ENCODE data around the gene KCNQ5. TPM values are rescaled to one million over a fixed set of nuclear protein-coding genes. Genes with fewer than 3 reads are reported as not detected.

Gene KCNQ5
- total RNA-seq, 4 donors from 2014 or later, result 0.14 to 1.2 (median 0.48) TPM; not detected in 1

- TF ChIP-seq EP300 (IDR thresholded peaks at IDR 0.05; ENCODE audit: low read depth) (no peak), POLR2A (IDR thresholded peaks at IDR 0.05) (no peak), POLR2AphosphoS5 (IDR thresholded peaks at IDR 0.05) (no peak)
- TF ChIP-seq, protein P1, sequence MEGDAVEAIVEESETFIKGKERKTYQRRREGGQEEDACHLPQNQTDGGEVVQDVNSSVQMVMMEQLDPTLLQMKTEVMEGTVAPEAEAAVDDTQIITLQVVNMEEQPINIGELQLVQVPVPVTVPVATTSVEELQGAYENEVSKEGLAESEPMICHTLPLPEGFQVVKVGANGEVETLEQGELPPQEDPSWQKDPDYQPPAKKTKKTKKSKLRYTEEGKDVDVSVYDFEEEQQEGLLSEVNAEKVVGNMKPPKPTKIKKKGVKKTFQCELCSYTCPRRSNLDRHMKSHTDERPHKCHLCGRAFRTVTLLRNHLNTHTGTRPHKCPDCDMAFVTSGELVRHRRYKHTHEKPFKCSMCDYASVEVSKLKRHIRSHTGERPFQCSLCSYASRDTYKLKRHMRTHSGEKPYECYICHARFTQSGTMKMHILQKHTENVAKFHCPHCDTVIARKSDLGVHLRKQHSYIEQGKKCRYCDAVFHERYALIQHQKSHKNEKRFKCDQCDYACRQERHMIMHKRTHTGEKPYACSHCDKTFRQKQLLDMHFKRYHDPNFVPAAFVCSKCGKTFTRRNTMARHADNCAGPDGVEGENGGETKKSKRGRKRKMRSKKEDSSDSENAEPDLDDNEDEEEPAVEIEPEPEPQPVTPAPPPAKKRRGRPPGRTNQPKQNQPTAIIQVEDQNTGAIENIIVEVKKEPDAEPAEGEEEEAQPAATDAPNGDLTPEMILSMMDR (IDR thresholded peaks at IDR 0.05), result no peak
- no peaks in the 10 kb centered on the region for H3K9me3 ChIP-seq
- in situ Hi-C loops (cut with MboI; ENCODE audit: low pct_ligation_motif_present in 1 of 4, low pct_unique_long_range_greater_than_20kb in 1 of 4, low sequenced_read_pairs in 3 of 4), result loop anchor here in 1 of 4 donors (25.0 kb wide), 1 partner anchor 497 kb away; no protein-coding TSS in a partner anchor
- H3K36me3 ChIP-seq, result no peaks in the 10 kb centered on the region
- no peak for DNase-seq
- no peak overlapping the region for H3K27ac ChIP-seq
- no peaks in the 10 kb centered on the region for H3K4me1 ChIP-seq
- no peaks in the 10 kb centered on the region for H3K27me3 ChIP-seq
- intact Hi-C loops (cut with DNase I; ENCODE audit: low total_unique reads), result no loop called here
- H3K4me3 ChIP-seq, result no peak overlapping the region
These were observed 18.7 kb downstream of the KCNQ5 start for GRCh38 chr6:72640615-72640930.

GRCh38 chr6:72642435-72642834 lies 20.6 kb downstream of the KCNQ5 start:
- H3K27ac ChIP-seq, result no peak overlapping the region
- in situ Hi-C loops (cut with MboI; ENCODE audit: low pct_ligation_motif_present in 1 of 4, low pct_unique_long_range_greater_than_20kb in 1 of 4, low sequenced_read_pairs in 3 of 4) (loop anchor here in 1 of 4 donors (25.0 kb wide), 1 partner anchor 495 kb away; no protein-coding TSS in a partner anchor), intact Hi-C loops (cut with DNase I; ENCODE audit: low total_unique reads) (no loop called here)
- no peak for TF ChIP-seq POLR2AphosphoS5 (IDR thresholded peaks at IDR 0.05)
- no peak for TF ChIP-seq EP300 (IDR thresholded peaks at IDR 0.05; ENCODE audit: low read depth)
- TF ChIP-seq, protein P1 (IDR thresholded peaks at IDR 0.05), result no peak
- TF ChIP-seq POLR2A (IDR thresholded peaks at IDR 0.05), result no peak
- no peak overlapping the region for H3K4me3 ChIP-seq
- DNase-seq, result no peak
- H3K27me3 ChIP-seq, result no peaks in the 10 kb centered on the region
- H3K4me1 ChIP-seq, result no peaks in the 10 kb centered on the region
- WGBS, 2 donors (ENCODE audit: low coverage in 1 of 2), result 93 to 100% methylated on average over 1 of the region's 1 CpG
- no peaks in the 10 kb centered on the region for H3K9me3 ChIP-seq
- H3K36me3 ChIP-seq, result no peaks in the 10 kb centered on the region

DNA sequence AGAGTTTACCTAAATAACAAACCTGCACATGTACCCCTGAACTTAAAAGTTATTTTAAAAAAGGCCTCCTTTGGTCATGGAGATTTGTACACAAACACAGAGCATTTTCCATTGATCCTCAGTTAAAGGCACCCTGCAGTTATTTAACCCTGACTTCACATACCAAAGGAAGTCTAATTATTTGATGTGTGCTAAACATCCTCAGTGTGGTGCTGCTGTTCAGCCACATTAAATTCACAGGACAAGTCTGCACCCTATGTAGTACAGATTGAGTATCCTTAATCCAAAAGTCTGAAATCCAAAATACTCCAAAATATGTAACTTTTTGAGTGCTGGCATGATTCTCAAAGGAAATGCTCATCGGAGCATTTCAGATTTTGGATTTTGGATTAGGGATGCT lies 21.4 kb downstream of the KCNQ5 start:
- in situ Hi-C loops (cut with MboI; ENCODE audit: low pct_ligation_motif_present in 1 of 4, low pct_unique_long_range_greater_than_20kb in 1 of 4, low sequenced_read_pairs in 3 of 4) (loop anchor here in 1 of 4 donors (25.0 kb wide), 1 partner anchor 494 kb away; no protein-coding TSS in a partner anchor), intact Hi-C loops (cut with DNase I; ENCODE audit: low total_unique reads) (no loop called here)
- 91% methylated on average over 1 of the region's 1 CpG; no CpG with 5 or more reads in 1 of the 2 donors for WGBS, 2 donors (ENCODE audit: low coverage in 1 of 2)

GRCh38 chr6:72646604-72647485 lies 25.0 kb downstream of the KCNQ5 start:
- H3K9me3 ChIP-seq, result no peaks in the 10 kb centered on the region
- in situ Hi-C loops (cut with MboI; ENCODE audit: low pct_ligation_motif_present in 1 of 4, low pct_unique_long_range_greater_than_20kb in 1 of 4, low sequenced_read_pairs in 3 of 4) (loop anchor here in 1 of 4 donors (25.0 kb wide), 1 partner anchor 490 kb away; no protein-coding TSS in a partner anchor), intact Hi-C loops (cut with DNase I; ENCODE audit: low total_unique reads) (no loop called here)
- WGBS, 2 donors (ENCODE audit: low coverage in 1 of 2), result 63 to 74% methylated on average over 4 of the region's 4 CpGs
- no peak overlapping the region for H3K4me3 ChIP-seq
- no peaks in the 10 kb centered on the region for H3K27me3 ChIP-seq
- no peak overlapping the region for H3K27ac ChIP-seq
- DNase-seq, result no peak
- no peaks in the 10 kb centered on the region for H3K36me3 ChIP-seq
- TF ChIP-seq, protein P1 (IDR thresholded peaks at IDR 0.05), result no peak
- TF ChIP-seq POLR2AphosphoS5 (IDR thresholded peaks at IDR 0.05), result no peak
- TF ChIP-seq EP300 (IDR thresholded peaks at IDR 0.05; ENCODE audit: low read depth), result no peak
- no peak for TF ChIP-seq POLR2A (IDR thresholded peaks at IDR 0.05)
- no peaks in the 10 kb centered on the region for H3K4me1 ChIP-seq

More for the DNA sequence above, 21.4 kb downstream of the KCNQ5 start:
- TF ChIP-seq, protein P1 (IDR thresholded peaks at IDR 0.05), result no peak
- no peak for TF ChIP-seq EP300 (IDR thresholded peaks at IDR 0.05; ENCODE audit: low read depth)
- no peak for TF ChIP-seq POLR2AphosphoS5 (IDR thresholded peaks at IDR 0.05)
- no peak for TF ChIP-seq POLR2A (IDR thresholded peaks at IDR 0.05)
- no peaks in the 10 kb centered on the region for H3K36me3 ChIP-seq
- H3K4me1 ChIP-seq, result no peaks in the 10 kb centered on the region
- H3K9me3 ChIP-seq, result no peaks in the 10 kb centered on the region
- no peak for DNase-seq
- no peak overlapping the region for H3K4me3 ChIP-seq
- H3K27me3 ChIP-seq, result no peaks in the 10 kb centered on the region
- H3K27ac ChIP-seq, result no peak overlapping the region

All from transverse colon (tissue), 4 donors.